SK-N-SH treated with all-trans-retinoic acid at 6 μM for 48 hours (cell line): ENCODE data around the gene RNF166.

Source experiments
- ARNTL ChIP-seq: fragments of 450-650 bp; formaldehyde crosslinking; IDR thresholded peaks from 2 replicates; pipeline ENCODE4 v1.5.0; 2020; ENCODE audit warnings: low read depth, mild to moderate bottlenecking, moderate library complexity, borderline replicate concordance
- PPARA ChIP-seq: fragments of 250-450 bp; sonication (Bioruptor Pico); IDR thresholded peaks from 2 replicates; pipeline ENCODE4 v1.5.0; 2020; ENCODE audit warnings: mild to moderate bottlenecking, borderline replicate concordance
- SNAI2 ChIP-seq: fragments of 250-450 bp; sonication (Bioruptor Pico); IDR thresholded peaks from 2 replicates; pipeline ENCODE4 v1.5.0; 2020; ENCODE audit warnings: mild to moderate bottlenecking, moderate library complexity
- TOX ChIP-seq: fragments of 250-450 bp; sonication (Bioruptor Pico); IDR thresholded peaks from 2 replicates; pipeline ENCODE4 v1.8.0; 2021; ENCODE audit warnings: mild to moderate bottlenecking, moderate library complexity, borderline replicate concordance
- ZFP3 ChIP-seq: fragments of 250-450 bp; sonication (Bioruptor Pico); IDR thresholded peaks from 2 replicates; pipeline ENCODE4 v1.5.0; 2020; ENCODE audit warnings: mild to moderate bottlenecking, moderate library complexity
- ZNF8 ChIP-seq: fragments of 450-650 bp; formaldehyde crosslinking; IDR thresholded peaks from 2 replicates; pipeline ENCODE4 v1.5.0; 2020; ENCODE audit warnings: mild to moderate bottlenecking, moderate library complexity
- TF ChIP-seq, protein P1 (sequence below): fragments of 250-450 bp; sonication (Bioruptor Pico); IDR thresholded peaks from 2 replicates; pipeline ENCODE4 v1.5.0; 2020; ENCODE audit warnings: mild to moderate bottlenecking, moderate library complexity
- TF ChIP-seq, protein P2 (sequence below): fragments of 250-450 bp; sonication (Bioruptor Pico); IDR thresholded peaks from 2 replicates; pipeline ENCODE4 v1.8.0; 2021; ENCODE audit warnings: low read depth, mild to moderate bottlenecking, moderate library complexity, borderline replicate concordance
- TF ChIP-seq, protein P3 (sequence below): fragments of 250-450 bp; sonication (Bioruptor Pico); IDR thresholded peaks from 2 replicates; pipeline ENCODE4 v1.5.1; 2021; ENCODE audit warnings: mild to moderate bottlenecking, moderate library complexity
- TF ChIP-seq, protein P4 (sequence below): fragments of 250-450 bp; sonication (Bioruptor Pico); IDR thresholded peaks from 2 replicates; pipeline ENCODE4 v1.5.1; 2020; ENCODE audit warnings: low read depth, mild to moderate bottlenecking, moderate library complexity

DNA sequence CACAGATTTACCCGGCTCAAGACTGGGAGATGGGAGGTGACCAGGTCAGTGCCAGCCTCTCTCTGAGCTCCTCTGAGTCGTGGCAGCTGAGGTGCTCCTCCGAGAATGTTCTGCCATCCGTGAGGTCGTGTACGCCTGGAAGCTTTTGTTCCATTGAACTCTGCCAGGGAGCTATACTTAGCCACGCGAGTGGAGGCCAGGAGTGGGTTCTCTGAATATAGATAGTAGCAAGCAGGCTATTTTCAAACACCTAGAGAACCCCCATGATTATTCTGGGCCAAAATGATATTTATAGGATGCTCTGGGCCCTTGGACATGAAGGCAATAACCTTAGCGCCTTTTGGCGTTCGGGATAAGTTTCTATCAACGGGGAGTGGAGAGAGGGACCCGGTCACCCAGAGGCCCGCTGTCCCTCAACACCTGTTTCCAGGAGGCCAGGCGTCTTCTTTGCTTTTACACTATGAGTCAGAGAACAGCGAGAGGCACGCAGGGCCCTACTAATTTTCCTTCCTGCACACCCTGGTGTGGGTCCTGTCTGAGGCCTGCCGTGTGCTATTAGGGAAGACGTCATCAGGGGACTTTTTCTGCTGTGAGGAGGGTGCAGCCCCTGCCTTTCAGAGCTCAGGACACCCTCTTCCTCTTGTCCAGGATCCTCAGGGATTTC is 32.4 kb downstream of the RNF166 start:
- TF ChIP-seq ZNF8 (CRISPR knock-in tag) (no peak), SNAI2 (CRISPR knock-in tag) (no peak), ZFP3 (CRISPR knock-in tag) (no peak), ARNTL (CRISPR knock-in tag) (no peak), PPARA (CRISPR knock-in tag) (no peak), TOX (CRISPR knock-in tag) (no peak)
- TF ChIP-seq, protein P1, sequence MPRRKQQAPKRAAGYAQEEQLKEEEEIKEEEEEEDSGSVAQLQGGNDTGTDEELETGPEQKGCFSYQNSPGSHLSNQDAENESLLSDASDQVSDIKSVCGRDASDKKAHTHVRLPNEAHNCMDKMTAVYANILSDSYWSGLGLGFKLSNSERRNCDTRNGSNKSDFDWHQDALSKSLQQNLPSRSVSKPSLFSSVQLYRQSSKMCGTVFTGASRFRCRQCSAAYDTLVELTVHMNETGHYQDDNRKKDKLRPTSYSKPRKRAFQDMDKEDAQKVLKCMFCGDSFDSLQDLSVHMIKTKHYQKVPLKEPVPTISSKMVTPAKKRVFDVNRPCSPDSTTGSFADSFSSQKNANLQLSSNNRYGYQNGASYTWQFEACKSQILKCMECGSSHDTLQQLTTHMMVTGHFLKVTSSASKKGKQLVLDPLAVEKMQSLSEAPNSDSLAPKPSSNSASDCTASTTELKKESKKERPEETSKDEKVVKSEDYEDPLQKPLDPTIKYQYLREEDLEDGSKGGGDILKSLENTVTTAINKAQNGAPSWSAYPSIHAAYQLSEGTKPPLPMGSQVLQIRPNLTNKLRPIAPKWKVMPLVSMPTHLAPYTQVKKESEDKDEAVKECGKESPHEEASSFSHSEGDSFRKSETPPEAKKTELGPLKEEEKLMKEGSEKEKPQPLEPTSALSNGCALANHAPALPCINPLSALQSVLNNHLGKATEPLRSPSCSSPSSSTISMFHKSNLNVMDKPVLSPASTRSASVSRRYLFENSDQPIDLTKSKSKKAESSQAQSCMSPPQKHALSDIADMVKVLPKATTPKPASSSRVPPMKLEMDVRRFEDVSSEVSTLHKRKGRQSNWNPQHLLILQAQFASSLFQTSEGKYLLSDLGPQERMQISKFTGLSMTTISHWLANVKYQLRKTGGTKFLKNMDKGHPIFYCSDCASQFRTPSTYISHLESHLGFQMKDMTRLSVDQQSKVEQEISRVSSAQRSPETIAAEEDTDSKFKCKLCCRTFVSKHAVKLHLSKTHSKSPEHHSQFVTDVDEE = no peak
- TF ChIP-seq, protein P2, sequence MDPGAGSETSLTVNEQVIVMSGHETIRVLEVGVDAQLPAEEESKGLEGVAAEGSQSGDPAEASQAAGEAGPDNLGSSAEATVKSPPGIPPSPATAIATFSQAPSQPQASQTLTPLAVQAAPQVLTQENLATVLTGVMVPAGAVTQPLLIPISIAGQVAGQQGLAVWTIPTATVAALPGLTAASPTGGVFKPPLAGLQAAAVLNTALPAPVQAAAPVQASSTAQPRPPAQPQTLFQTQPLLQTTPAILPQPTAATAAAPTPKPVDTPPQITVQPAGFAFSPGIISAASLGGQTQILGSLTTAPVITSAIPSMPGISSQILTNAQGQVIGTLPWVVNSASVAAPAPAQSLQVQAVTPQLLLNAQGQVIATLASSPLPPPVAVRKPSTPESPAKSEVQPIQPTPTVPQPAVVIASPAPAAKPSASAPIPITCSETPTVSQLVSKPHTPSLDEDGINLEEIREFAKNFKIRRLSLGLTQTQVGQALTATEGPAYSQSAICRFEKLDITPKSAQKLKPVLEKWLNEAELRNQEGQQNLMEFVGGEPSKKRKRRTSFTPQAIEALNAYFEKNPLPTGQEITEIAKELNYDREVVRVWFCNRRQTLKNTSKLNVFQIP (CRISPR knock-in tag) = no peak
- TF ChIP-seq, protein P3, sequence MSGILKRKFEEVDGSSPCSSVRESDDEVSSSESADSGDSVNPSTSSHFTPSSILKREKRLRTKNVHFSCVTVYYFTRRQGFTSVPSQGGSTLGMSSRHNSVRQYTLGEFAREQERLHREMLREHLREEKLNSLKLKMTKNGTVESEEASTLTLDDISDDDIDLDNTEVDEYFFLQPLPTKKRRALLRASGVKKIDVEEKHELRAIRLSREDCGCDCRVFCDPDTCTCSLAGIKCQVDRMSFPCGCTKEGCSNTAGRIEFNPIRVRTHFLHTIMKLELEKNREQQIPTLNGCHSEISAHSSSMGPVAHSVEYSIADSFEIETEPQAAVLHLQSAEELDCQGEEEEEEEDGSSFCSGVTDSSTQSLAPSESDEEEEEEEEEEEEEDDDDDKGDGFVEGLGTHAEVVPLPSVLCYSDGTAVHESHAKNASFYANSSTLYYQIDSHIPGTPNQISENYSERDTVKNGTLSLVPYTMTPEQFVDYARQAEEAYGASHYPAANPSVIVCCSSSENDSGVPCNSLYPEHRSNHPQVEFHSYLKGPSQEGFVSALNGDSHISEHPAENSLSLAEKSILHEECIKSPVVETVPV (CRISPR knock-in tag) = no peak
- TF ChIP-seq, protein P4, sequence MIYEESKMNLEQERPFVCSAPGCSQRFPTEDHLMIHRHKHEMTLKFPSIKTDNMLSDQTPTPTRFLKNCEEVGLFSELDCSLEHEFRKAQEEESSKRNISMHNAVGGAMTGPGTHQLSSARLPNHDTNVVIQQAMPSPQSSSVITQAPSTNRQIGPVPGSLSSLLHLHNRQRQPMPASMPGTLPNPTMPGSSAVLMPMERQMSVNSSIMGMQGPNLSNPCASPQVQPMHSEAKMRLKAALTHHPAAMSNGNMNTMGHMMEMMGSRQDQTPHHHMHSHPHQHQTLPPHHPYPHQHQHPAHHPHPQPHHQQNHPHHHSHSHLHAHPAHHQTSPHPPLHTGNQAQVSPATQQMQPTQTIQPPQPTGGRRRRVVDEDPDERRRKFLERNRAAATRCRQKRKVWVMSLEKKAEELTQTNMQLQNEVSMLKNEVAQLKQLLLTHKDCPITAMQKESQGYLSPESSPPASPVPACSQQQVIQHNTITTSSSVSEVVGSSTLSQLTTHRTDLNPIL (CRISPR knock-in tag) = no peak
